Globus pallidus (tissue), 1 donor: ENCODE measurements around the gene CUX1.
"Not testable (repeated sequence)": the region's sequence is repeated elsewhere in the genome, so short reads cannot be mapped to it uniquely, and the experiment has no call there.

Experiments used
- DNase-seq: peaks from one replicate; pipeline ENCODE4 v3.0.0-alpha.2; 2015; ENCODE audit warnings: low spot score

The CUX1 gene

DNA sequence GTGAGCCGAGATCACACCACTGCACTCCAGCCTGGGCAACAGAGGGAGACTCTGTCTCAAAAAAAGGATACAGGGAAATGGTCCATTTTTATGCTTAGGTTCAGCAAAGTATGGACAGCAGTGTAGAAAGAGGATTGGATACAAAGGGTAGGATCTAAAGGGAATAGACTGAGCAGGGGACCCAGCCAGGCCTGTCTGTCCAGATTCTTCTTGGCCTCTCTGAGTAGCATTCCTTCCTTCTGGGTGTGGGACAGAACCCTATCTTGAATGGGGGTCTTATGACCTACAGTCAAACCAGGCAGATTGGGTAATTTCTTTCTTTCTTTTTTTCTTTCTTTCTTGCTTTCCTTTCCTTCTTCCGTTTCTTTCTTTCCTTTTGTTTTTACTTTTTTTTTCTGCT is 494.9 kb downstream of the CUX1 start:
- no peak for DNase-seq

GRCh38 chr7:102313997-102314780 is 496.8 kb downstream of the CUX1 start:
- no peak for DNase-seq

DNA sequence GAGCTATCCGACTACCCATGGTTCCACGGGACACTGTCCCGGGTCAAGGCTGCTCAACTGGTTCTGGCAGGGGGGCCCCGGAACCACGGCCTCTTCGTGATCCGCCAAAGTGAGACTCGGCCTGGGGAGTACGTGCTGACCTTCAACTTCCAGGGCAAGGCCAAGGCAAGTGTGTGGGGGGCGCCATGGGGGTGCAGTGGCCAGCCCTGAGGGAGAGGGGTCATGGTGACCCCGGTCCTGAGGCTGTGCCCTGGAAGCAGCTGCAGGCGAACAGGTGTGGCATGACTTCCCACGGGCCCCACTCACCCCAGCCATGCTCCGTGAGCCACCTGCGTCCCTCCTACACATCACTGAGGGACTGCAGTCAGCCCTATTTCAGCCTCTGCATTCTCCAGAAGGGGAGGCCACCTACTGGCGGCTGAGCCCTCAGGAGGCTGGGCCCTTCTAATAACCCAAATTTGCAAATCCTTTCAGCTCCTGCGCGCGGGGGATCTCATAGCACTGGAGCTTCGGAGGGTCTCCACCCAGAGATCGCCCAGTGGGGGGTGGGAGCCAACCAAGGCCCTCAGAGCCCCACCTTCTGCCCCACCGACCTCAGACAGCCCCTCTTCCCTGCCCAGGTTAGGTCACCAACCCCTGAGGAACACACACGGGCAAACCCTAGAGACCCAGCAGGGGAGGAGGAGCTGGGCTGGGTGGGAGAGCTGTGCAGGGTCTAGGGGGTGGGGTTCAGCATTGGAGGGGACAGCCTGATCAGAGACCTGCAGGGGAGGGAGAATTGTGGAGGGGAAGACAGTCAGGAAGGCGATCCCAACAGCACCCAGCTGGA is 500.0 kb downstream of the CUX1 start:
- DNase-seq: no peak

- no peak for DNase-seq
Measured at GRCh38 chr7:102318482-102318971, 501.1 kb downstream of the CUX1 start.

DNA sequence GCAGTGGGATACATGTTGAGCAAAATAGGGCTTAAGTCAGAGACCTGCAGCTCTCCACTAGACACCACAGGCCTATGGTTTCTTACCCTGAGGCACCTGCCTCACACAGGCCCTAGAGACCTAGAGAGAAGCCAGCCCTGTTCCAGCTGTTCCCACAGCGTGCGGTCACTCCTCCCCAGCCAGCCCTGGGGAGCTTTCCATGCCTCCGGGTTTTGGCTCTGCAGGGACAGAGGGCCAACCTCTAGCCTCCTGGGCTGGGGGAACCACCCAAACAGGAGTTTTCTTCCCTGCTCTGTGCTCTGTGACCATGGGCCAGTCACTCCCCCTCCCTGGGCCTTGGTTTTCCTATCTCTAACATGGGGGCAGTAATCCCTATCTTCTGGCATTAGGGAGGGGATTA is 502.2 kb downstream of the CUX1 start:
- DNase-seq: no peak

DNA sequence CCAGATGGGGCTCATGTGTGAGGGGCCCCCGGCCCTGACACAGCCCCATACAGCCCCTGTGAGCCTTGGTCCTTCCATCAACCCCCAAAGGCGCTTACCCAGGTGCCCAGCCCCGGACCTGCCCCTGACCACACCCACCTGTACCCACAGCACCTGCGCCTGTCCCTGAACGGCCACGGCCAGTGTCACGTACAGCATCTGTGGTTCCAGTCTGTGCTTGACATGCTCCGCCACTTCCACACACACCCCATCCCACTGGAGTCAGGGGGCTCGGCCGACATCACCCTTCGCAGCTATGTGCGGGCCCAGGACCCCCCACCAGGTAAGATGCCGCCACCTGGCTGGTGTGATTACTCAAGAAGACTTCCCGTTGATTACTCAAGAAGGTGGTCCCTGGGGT is 502.8 kb downstream of the CUX1 start:
- no peak for DNase-seq

- DNase-seq: no peak
Measured at GRCh38 chr7:102320601-102321350, 503.4 kb downstream of the CUX1 start.

DNA sequence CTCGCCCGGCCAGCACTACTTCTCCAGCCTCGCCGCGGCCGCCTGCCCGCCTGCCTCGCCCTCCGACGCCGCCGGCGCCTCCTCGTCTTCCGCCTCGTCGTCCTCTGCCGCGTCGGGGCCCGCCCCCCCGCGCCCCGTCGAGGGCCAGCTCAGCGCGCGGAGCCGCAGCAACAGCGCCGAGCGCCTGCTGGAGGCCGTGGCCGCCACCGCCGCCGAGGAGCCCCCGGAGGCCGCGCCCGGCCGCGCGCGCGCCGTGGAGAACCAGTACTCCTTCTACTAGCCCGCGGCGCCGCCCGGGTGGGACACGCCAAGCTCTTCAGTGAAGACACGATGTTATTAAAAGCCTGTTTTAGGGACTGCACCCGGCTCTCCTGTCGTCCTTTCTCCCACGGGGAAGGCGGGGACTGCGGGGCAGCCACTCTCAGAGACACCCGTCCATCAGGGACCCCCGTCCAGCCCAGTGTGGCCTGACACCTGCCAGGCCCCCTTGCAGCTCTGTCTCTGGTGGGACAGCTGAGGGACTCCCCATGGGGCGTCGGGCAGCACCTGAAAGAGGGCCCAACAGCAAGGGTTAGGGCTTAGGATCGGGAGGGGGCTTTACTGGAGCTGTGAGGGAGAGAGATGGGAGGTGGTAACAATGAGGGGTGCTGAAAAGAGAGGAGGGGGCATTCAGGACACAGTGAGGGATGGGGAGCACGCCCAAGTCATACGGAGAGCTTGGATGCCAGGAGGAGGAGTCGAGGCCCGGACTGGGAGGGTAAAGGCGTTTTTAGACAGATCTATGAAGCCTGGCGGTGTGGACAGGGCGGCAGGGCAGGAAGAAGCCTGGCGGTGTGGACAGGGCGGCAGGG is 504.1 kb downstream of the CUX1 start:
- no peak for DNase-seq

- no peak for DNase-seq
Measured at GRCh38 chr7:102322202-102322715, 504.8 kb downstream of the CUX1 start.

DNA sequence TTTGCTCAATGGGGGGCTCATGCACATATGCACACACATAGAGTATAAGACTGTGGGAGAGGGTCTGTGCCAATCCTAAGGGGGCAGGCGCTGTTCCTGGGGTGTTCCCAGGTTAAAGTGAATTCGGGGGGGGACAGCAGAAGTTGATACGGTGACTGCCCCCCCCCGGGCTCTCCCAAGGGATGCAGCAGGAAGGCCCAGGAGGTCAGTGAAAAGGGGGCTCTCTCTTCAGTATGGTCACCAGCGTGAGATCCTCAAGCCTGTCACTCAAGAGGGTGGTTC is 506.4 kb downstream of the CUX1 start:
- DNase-seq: no peak

DNA sequence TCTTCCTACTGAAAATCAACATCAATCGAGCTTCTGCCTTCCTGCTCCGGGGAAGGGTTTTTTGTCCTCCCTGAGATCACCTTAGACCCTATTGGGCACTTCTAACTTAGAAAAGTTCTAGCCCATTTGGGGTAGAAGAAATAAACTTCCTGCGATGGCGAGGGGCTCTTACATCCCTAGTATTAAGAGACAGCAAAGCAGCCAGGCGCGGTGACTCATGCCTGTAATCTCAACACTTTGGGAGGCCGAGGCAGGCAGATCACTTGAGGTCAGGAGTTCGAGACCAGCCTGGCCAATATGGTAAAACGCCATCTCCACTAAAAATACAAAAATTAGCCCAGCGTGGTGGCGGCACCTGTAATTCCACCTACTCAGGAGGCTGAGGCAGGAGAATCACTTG is 507.7 kb downstream of the CUX1 start:
- DNase-seq: not testable (repeated sequence)

GRCh38 chr7:102326157-102326889 is 508.9 kb downstream of the CUX1 start:
- no peak for DNase-seq

DNA sequence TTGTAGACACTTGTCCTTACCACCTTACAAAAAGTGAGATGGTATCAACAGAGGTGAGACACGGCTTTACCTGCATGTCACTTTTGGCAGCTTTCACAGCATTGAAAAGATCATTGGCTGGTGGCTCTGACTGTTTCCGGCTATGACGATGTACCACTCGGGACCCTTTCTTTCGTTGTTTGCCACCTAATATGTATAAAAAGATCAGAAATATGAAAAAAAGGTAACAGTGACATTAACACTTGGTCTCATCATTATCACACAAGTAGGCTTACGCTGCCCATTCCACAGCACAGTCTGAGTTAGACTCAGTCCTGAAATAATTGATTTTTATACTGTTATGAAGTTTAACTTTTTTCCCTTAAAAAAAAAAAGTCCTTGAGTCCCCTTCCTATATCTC is 509.8 kb downstream of the CUX1 start:
- not testable (repeated sequence) for DNase-seq

- not testable (repeated sequence) for DNase-seq
Measured at GRCh38 chr7:102328863-102329262, 511.4 kb downstream of the CUX1 start.

DNA sequence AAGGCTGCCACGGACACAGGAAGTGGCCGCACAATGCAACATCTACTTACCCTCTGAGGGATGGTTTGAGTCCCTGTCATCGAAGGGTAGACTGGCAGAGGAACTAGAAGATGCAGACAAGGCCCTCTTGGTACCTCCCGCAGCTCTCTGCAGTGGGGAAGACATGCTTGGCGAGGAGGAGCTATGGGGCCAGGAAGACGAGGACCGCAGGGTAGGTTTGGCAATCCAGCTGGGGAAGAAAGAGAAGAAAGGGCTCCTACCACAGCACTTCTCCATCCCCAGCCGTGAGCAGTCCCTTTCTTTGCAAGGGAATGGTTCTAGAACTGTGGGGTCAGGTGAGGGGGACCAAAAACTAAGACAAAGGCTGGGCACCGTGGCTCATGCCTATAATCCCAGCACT is 511.9 kb downstream of the CUX1 start:
- DNase-seq: not testable (repeated sequence)

- not testable (repeated sequence) for DNase-seq
Measured at GRCh38 chr7:102330666-102331460, 513.4 kb downstream of the CUX1 start.
